H1 (cell line): ENCODE results near the gene PRSS48. TPM values are rescaled to one million over a fixed set of nuclear protein-coding genes. Genes with fewer than 3 reads are reported as not detected.
"Not testable (repeated sequence)": the region's sequence is repeated elsewhere in the genome, so short reads cannot be mapped to it uniquely, and the experiment has no call there.

Experiments
- CTCF ChIA-PET: fragments of 300-600 bp; sonication (Branson Sonifier 250); formaldehyde crosslinking; loops from one replicate; lab custom pipeline; 2021; ENCODE audit not compliant: partially characterized antibody; lab: Charles Lee
- POLR2A ChIA-PET: fragments of 300-600 bp; sonication (Branson Sonifier 250); formaldehyde crosslinking; loops from one replicate; lab custom pipeline; 2021; ENCODE audit warnings: inconsistent platforms; ENCODE audit not compliant: partially characterized antibody; lab: Charles Lee
- DNase-seq, 2 experiments: peaks; one replicate each; pipeline versions ENCODE4 v3.0.0 to v3.0.0-alpha.2; 2010 to 2022; ENCODE audit warnings: low spot score in 2 of 2, low read depth in 1 of 2, mixed read lengths in 1 of 2
- FAIRE-seq: peaks from 2 replicates; lab custom pipeline; 2011; peaks lifted over from hg19 to GRCh38; lab: Jason Lieb, UNC
- H2AFZ ChIP-seq: 2 replicates; pipeline ENCODE4 v1.8.1; 2012; ENCODE audit warnings: low read length, inconsistent platforms
- H2AK5ac ChIP-seq: 2 replicates; pipeline ENCODE4 v1.6.1; 2013; ENCODE audit warnings: low read depth, low read length
- H2BK120ac ChIP-seq: replicated peaks from 2 replicates; pipeline ENCODE3; 2013; ENCODE audit warnings: low read depth, low read length, inconsistent platforms
- H2BK12ac ChIP-seq: 2 replicates; pipeline ENCODE4 v1.6.1; 2013; ENCODE audit warnings: low read depth, low read length
- H2BK15ac ChIP-seq: 2 replicates; pipeline ENCODE4 v1.6.1; 2013; ENCODE audit warnings: low read length
- H2BK20ac ChIP-seq: 2 replicates; pipeline ENCODE4 v1.6.1; 2013; ENCODE audit warnings: low read length
- H2BK5ac ChIP-seq: 2 replicates; pipeline ENCODE4 v1.6.1; 2013; ENCODE audit warnings: low read depth, low read length
- H3K14ac ChIP-seq: 2 replicates; pipeline ENCODE4 v1.6.1; 2013; ENCODE audit warnings: inconsistent platforms; ENCODE audit not compliant: insufficient read length
- H3K18ac ChIP-seq: 2 replicates; pipeline ENCODE4 v1.6.1; 2013; ENCODE audit warnings: low read length; ENCODE audit errors: extremely low read depth
- H3K23ac ChIP-seq: 2 replicates; pipeline ENCODE4 v1.6.1; 2013; ENCODE audit warnings: inconsistent platforms; ENCODE audit not compliant: insufficient read length
- H3K23me2 ChIP-seq: 2 replicates; pipeline ENCODE4 v1.6.1; 2013; ENCODE audit warnings: low read depth, low read length
- H3K27ac ChIP-seq: 2 replicates; pipeline ENCODE4 v1.6.1; 2011; ENCODE audit warnings: low read depth, low read length, inconsistent platforms
- H3K27me3 ChIP-seq, 4 experiments: replicated peaks in 1 of 4; 1 replicate in 1 of 4; 2 replicates in 3 of 4; pipeline versions ENCODE4 v1.6.1 to v1.8.1; 2011 to 2013; ENCODE audit warnings: low read length in 3 of 4, mild to moderate bottlenecking in 3 of 4, inconsistent platforms in 2 of 4, mixed read lengths in 2 of 4, moderate library complexity in 1 of 4; ENCODE audit not compliant: control insufficient read depth in 3 of 4, insufficient read depth in 3 of 4; ENCODE audit errors: extremely low read depth in 1 of 4
- H3K36me3 ChIP-seq, 4 experiments: 2 replicates each; pipeline versions ENCODE4 v1.6.1 to v1.8.1; 2011 to 2013; ENCODE audit warnings: mild to moderate bottlenecking in 4 of 4, low read length in 3 of 4, moderate library complexity in 2 of 4, control low read depth in 1 of 4, inconsistent platforms in 1 of 4; ENCODE audit not compliant: insufficient read depth in 4 of 4, control insufficient read depth in 2 of 4
- H3K4ac ChIP-seq: replicated peaks from 2 replicates; pipeline ENCODE3; 2013; ENCODE audit warnings: low read length, low read depth, mixed read lengths, inconsistent platforms; ENCODE audit not compliant: insufficient read length
- H3K4me1 ChIP-seq, 4 experiments: replicated peaks in 1 of 4; 1 replicate in 1 of 4; 2 replicates in 3 of 4; pipeline versions ENCODE4 v1.6.1 to v1.8.1; 2011 to 2013; ENCODE audit warnings: low read length in 3 of 4, inconsistent platforms in 2 of 4, mixed read lengths in 1 of 4; ENCODE audit not compliant: insufficient read depth in 4 of 4, control insufficient read depth in 3 of 4
- H3K4me2 ChIP-seq, 2 experiments: 2 replicates each; pipeline versions ENCODE4 v1.6.1 to v1.8.1; 2011 to 2013; ENCODE audit warnings: low read depth in 2 of 2, low read length in 2 of 2, control low read depth in 1 of 2, inconsistent platforms in 1 of 2, mild to moderate bottlenecking in 1 of 2; ENCODE audit not compliant: insufficient read depth in 1 of 2
- H3K4me3 ChIP-seq, 4 experiments: fragments of 200-600, 300-600 bp in 1 of 4; sonication (generic), shearing (Covaris generic), sonication (Bioruptor Twin) in 1 of 4; 2 replicates each; pipeline versions ENCODE4 v1.5.1 to v1.8.1; 2011 to 2016; ENCODE audit warnings: low read length in 4 of 4, low read depth in 3 of 4, control low read depth in 2 of 4, inconsistent platforms in 2 of 4, mild to moderate bottlenecking in 2 of 4, mixed read lengths in 1 of 4, moderate library complexity in 1 of 4; ENCODE audit not compliant: insufficient read depth in 2 of 4; ENCODE audit errors: extremely low read depth in 1 of 4
- H3K56ac ChIP-seq: replicated peaks from 2 replicates; pipeline ENCODE3; 2013; ENCODE audit warnings: low read depth, mild to moderate bottlenecking, mixed read lengths, low read length, inconsistent platforms; ENCODE audit not compliant: insufficient read length
- H3K79me1 ChIP-seq: 2 replicates; pipeline ENCODE4 v1.6.1; 2013; ENCODE audit warnings: low read depth, low read length, control low read depth
- H3K79me2 ChIP-seq, 2 experiments: 2 replicates each; pipeline versions ENCODE4 v1.6.1 to v1.8.1; 2012 to 2013; ENCODE audit warnings: low read length in 2 of 2, mild to moderate bottlenecking in 2 of 2, inconsistent platforms in 1 of 2; ENCODE audit not compliant: insufficient read depth in 2 of 2, control insufficient read depth in 1 of 2
- H3K9ac ChIP-seq, 4 experiments: replicated peaks in 1 of 4; 1 replicate in 1 of 4; 2 replicates in 3 of 4; pipeline versions ENCODE4 v1.6.1 to v1.8.1; 2011 to 2013; ENCODE audit warnings: low read depth in 3 of 4, low read length in 3 of 4, control low read depth in 2 of 4, mild to moderate bottlenecking in 2 of 4, moderate library complexity in 2 of 4, inconsistent platforms in 1 of 4; ENCODE audit errors: extremely low read depth in 1 of 4
- H3K9me3 ChIP-seq, 2 experiments: 2 replicates each; pipeline versions ENCODE4 v1.6.1 to v1.8.1; 2012 to 2013; ENCODE audit warnings: mild to moderate bottlenecking in 2 of 2, moderate library complexity in 2 of 2, control low read depth in 1 of 2, inconsistent platforms in 1 of 2, low read depth in 1 of 2, low read length in 1 of 2, mixed read lengths in 1 of 2; ENCODE audit not compliant: insufficient read depth in 2 of 2
- H4K20me1 ChIP-seq, 2 experiments: replicated peaks in 1 of 2; 2 replicates each; pipeline versions ENCODE3 to v1.8.1; 2011 to 2013; ENCODE audit warnings: inconsistent platforms in 2 of 2, low read length in 2 of 2, mild to moderate bottlenecking in 1 of 2; ENCODE audit not compliant: insufficient read depth in 2 of 2, control insufficient read depth in 1 of 2
- H4K5ac ChIP-seq: 2 replicates; pipeline ENCODE4 v1.6.1; 2013; ENCODE audit warnings: low read length, low read depth, mixed read lengths, inconsistent platforms; ENCODE audit not compliant: insufficient read length
- H4K8ac ChIP-seq: 2 replicates; pipeline ENCODE4 v1.8.0; 2013; ENCODE audit warnings: mild to moderate bottlenecking, moderate library complexity, low read length, inconsistent platforms; ENCODE audit not compliant: insufficient read depth; ENCODE audit errors: extremely low read depth
- H4K91ac ChIP-seq: replicated peaks from 2 replicates; pipeline ENCODE3; 2013; ENCODE audit warnings: low read length, mixed read lengths, inconsistent platforms; ENCODE audit not compliant: insufficient read length
- polyA plus RNA-seq, 7 experiments: library from polyadenylated mRNA; depleted of rRNA in 3 of 7; stranded (reverse) in 5 of 7; unstranded in 2 of 7; fragments of >200 nt in 5 of 7; fragments of 200-250 nt in 2 of 7; gene quantifications; 1 replicate in 5 of 7; 2 replicates in 1 of 7; 4 replicates in 1 of 7; pipeline versions ENCODE4 v1.2.1 to v1.2.3, GENCODE V29; 2011 to 2013; ENCODE audit warnings: missing spikeins in 2 of 7, mixed read lengths in 2 of 7
- total RNA-seq: library from RNA; stranded (reverse); fragmentation: NEBNext Ultra II Directional; extraction: Animal tissue kit (Norgen Biotek cat#: 25700); gene quantifications from 2 replicates; pipeline ENCODE4 v1.2.1, GENCODE V29; 2021

Gene PRSS48
- total and polyA plus RNA-seq, 2 of the 8 experiments (the other 6 are each of a cell fraction or from before 2014, with no cell fraction given) = not detected

GRCh38 chr4:151268905-151269304 lies 8.1 kb upstream of the PRSS48 start:
- H2BK20ac ChIP-seq, H3K14ac ChIP-seq, H3K27me3 ChIP-seq, H4K8ac ChIP-seq, H2BK12ac ChIP-seq, H3K27ac ChIP-seq, H4K91ac ChIP-seq, POLR2A ChIA-PET, H3K4me3 ChIP-seq, H3K4me1 ChIP-seq, H3K4ac ChIP-seq, FAIRE-seq, H3K79me1 ChIP-seq, H2AFZ ChIP-seq, H2AK5ac ChIP-seq, H3K9ac ChIP-seq, H3K9me3 ChIP-seq, H2BK15ac ChIP-seq, H3K18ac ChIP-seq, H2BK120ac ChIP-seq, H3K56ac ChIP-seq, CTCF ChIA-PET, H3K23me2 ChIP-seq, H3K23ac ChIP-seq, H3K4me2 ChIP-seq, H4K5ac ChIP-seq, H4K20me1 ChIP-seq, DNase-seq, H3K36me3 ChIP-seq, H2BK5ac ChIP-seq: not testable (repeated sequence)
- H3K79me2 ChIP-seq = peaks cover 0 to 35% of the 10 kb centered on the region in 2 experiments; a peak in 2 of 4 replicates
